ENCODE results near the gene LRRC23.

LRRC23 gene

DNA sequence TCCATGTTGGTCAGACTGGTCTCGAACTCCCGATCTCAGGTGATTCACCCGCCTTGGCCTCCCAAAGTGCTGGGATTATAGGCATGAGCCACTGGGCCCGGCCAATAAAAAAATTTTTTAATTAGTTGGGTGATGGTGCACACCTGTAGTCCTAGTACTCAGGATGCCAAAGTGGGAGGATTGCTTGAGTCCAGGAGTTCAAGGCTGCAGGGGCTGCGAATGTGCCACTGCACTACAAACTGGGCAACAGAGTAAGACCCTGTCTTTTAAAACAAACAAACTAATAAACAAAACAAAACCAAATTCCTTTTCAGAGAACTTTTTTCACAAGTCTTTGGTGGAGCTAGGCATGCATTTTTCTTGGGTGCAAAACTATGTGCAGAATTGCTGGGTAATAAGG, 21.4 kb upstream of the LRRC23 start:
- H3K4me3 ChIP-seq (replicated peaks; ENCODE audit: insufficient read depth, low read length) = no peak overlapping the region
- no peaks in the 10 kb centered on the region for H3K27me3 ChIP-seq (ENCODE audit: insufficient read depth, poor library complexity, severe bottlenecking)
- no peak for DNase-seq (ENCODE audit: low read depth in 1 of 2, low spot score in 1 of 2)
- TF ChIP-seq GABPA (IDR thresholded peaks at IDR 0.05; ENCODE audit: low read depth) (no peak), SPI1 (IDR thresholded peaks at IDR 0.05; ENCODE audit: borderline replicate concordance, low read depth) (no peak), REST (IDR thresholded peaks at IDR 0.05; ENCODE audit: insufficient replicate concordance, low read depth) (no peak), POLR2AphosphoS5 (IDR thresholded peaks at IDR 0.05; ENCODE audit: low read depth) (no peak)
- TF ChIP-seq, protein P1, sequence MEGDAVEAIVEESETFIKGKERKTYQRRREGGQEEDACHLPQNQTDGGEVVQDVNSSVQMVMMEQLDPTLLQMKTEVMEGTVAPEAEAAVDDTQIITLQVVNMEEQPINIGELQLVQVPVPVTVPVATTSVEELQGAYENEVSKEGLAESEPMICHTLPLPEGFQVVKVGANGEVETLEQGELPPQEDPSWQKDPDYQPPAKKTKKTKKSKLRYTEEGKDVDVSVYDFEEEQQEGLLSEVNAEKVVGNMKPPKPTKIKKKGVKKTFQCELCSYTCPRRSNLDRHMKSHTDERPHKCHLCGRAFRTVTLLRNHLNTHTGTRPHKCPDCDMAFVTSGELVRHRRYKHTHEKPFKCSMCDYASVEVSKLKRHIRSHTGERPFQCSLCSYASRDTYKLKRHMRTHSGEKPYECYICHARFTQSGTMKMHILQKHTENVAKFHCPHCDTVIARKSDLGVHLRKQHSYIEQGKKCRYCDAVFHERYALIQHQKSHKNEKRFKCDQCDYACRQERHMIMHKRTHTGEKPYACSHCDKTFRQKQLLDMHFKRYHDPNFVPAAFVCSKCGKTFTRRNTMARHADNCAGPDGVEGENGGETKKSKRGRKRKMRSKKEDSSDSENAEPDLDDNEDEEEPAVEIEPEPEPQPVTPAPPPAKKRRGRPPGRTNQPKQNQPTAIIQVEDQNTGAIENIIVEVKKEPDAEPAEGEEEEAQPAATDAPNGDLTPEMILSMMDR (IDR thresholded peaks at IDR 0.05; ENCODE audit: insufficient read depth, low read length) = no peak
- no peak overlapping the region for H3K27ac ChIP-seq (replicated peaks)

DNA sequence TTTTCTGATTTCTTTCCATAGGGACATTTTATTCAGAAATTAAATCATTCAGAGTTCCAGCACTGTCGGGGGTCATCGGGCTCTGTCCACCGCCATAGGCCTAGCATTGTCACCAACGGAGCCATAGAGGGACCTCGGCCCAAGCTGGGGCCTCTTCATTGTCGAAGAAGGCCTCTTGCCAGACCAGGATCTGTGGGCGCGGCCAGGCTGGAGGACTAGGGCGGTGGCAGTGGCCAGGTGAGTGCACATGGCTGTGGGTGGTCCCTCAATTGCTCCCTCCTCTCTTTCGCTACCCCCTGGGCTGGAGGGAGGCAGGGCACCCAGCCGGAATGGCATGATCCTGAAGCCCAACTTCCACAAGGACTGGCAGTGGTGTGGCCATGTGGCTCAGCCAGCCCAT, 20.9 kb upstream of the LRRC23 start:
- no peak overlapping the region for H3K27ac ChIP-seq (replicated peaks)
- DNase-seq (ENCODE audit: low read depth in 1 of 2, low spot score in 1 of 2) = no peak
- TF ChIP-seq SPI1 (IDR thresholded peaks at IDR 0.05; ENCODE audit: borderline replicate concordance, low read depth) (no peak), POLR2AphosphoS5 (IDR thresholded peaks at IDR 0.05; ENCODE audit: low read depth) (no peak), GABPA (IDR thresholded peaks at IDR 0.05; ENCODE audit: low read depth) (no peak), REST (IDR thresholded peaks at IDR 0.05; ENCODE audit: insufficient replicate concordance, low read depth) (no peak)
- TF ChIP-seq, protein P1 (IDR thresholded peaks at IDR 0.05; ENCODE audit: insufficient read depth, low read length) = no peak

GRCh38 chr12:6884539-6884938, 20.1 kb upstream of the LRRC23 start:
- TF ChIP-seq GABPA (IDR thresholded peaks at IDR 0.05; ENCODE audit: low read depth) (no peak), SPI1 (IDR thresholded peaks at IDR 0.05; ENCODE audit: borderline replicate concordance, low read depth) (no peak), POLR2AphosphoS5 (IDR thresholded peaks at IDR 0.05; ENCODE audit: low read depth) (no peak), REST (IDR thresholded peaks at IDR 0.05; ENCODE audit: insufficient replicate concordance, low read depth) (no peak)
- TF ChIP-seq, protein P1 (IDR thresholded peaks at IDR 0.05; ENCODE audit: insufficient read depth, low read length) = no peak
- no peak overlapping the region for H3K4me3 ChIP-seq (replicated peaks; ENCODE audit: insufficient read depth, low read length)
- H3K27ac ChIP-seq (replicated peaks) = no peak overlapping the region
- no peak for DNase-seq (ENCODE audit: low read depth in 1 of 2, low spot score in 1 of 2)
- H3K27me3 ChIP-seq (ENCODE audit: insufficient read depth, poor library complexity, severe bottlenecking) = no peaks in the 10 kb centered on the region

More for the DNA sequence above, 20.9 kb upstream of the LRRC23 start:
- no peaks in the 10 kb centered on the region for H3K27me3 ChIP-seq (ENCODE audit: insufficient read depth, poor library complexity, severe bottlenecking)
- no peak overlapping the region for H3K4me3 ChIP-seq (replicated peaks; ENCODE audit: insufficient read depth, low read length)
